Measurements from ENCODE around the gene MRPS7. TPM values are rescaled to one million over a fixed set of nuclear protein-coding genes. Genes with fewer than 3 reads are reported as not detected.

The MRPS7 gene
- total and polyA plus RNA-seq, 9 of the 15 experiments (the other 6 are each of a cell fraction or from before 2014, with no cell fraction given): 107 to 244 (median 132) TPM

DNA sequence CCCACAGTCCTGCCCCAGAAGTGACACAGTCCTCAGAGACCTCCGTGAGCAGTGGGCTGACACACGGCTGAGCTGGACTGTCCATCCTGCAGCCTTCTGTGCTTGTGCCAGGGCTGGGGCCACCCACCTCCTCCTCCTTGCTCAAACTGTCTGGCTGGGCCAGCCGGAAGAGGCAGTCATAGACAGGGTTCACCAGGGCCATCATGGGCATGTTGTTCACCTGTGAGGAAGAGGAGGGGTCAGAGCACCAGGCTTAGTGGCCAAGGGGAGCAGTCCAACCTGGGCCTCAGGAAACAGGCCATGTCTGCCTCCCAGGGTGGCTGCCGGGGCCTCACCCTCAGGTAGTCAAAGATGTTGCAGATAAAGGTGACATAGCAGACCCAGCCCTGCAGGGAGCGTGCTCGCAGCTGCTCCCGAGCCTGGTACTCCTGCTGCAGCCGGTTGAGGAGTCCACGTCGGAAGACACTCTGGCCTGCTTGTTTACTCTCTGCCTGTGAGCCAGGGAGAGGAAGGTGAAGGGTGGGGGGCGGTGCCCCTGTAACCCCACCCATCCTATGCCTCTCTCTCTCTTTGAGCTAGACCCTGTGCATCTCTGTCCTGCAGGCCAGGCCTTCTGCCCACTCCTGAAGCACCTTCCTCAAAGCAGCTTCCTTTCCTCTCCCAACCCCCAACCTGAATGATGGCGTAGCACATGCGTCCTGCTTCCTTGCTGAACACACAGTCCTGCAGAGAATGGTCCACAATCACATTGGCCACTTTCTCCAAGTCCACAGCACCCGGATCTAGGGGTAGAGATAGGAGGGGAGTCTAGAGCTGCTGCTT is 5.9 kb downstream of the MRPS7 start (continued):
- TF ChIP-seq, protein P1, sequence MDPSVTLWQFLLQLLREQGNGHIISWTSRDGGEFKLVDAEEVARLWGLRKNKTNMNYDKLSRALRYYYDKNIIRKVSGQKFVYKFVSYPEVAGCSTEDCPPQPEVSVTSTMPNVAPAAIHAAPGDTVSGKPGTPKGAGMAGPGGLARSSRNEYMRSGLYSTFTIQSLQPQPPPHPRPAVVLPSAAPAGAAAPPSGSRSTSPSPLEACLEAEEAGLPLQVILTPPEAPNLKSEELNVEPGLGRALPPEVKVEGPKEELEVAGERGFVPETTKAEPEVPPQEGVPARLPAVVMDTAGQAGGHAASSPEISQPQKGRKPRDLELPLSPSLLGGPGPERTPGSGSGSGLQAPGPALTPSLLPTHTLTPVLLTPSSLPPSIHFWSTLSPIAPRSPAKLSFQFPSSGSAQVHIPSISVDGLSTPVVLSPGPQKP (CRISPR knock-in tag; IDR thresholded peaks at IDR 0.05): no peak
- TF ChIP-seq, protein P2, sequence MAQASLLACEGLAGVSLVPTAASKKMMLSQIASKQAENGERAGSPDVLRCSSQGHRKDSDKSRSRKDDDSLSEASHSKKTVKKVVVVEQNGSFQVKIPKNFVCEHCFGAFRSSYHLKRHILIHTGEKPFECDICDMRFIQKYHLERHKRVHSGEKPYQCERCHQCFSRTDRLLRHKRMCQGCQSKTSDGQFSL (CRISPR knock-in tag; IDR thresholded peaks at IDR 0.05): peak; percentile 51; the same call in 1 of the 2 replicates
- TF ChIP-seq, protein P2 (tag; IDR thresholded peaks at IDR 0.05): no peak
- TF ChIP-seq, protein P3, sequence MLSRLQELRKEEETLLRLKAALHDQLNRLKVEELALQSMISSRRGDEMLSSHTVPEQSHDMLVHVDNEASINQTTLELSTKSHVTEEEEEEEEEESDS (CRISPR knock-in tag; IDR thresholded peaks at IDR 0.05): no peak
- TF ChIP-seq ETV6 (IDR thresholded peaks at IDR 0.05; ENCODE audit: borderline replicate concordance in 1 of 2, low read depth in 2 of 2, low read length in 1 of 2) (no peak), ETV6 (CRISPR knock-in tag; IDR thresholded peaks at IDR 0.05; ENCODE audit: borderline replicate concordance) (no peak), TOE1 (IDR thresholded peaks at IDR 0.05; ENCODE audit: borderline replicate concordance) (peak; percentile 18; the same call in 1 of the 2 replicates), TOE1 (CRISPR knock-in tag; IDR thresholded peaks at IDR 0.05; ENCODE audit: borderline replicate concordance, low read depth) (no peak), ZNF444 (CRISPR knock-in tag; IDR thresholded peaks at IDR 0.05) (no peak), KDM5B (IDR thresholded peaks at IDR 0.05; ENCODE audit: insufficient replicate concordance, low read depth, low read length) (no peak), NRF1 (conservative IDR thresholded peaks at IDR 0.05 in 1 of 2, IDR thresholded peaks at IDR 0.05 in 1 of 2) (peak; percentile 64 to 70), PTRF (tag; IDR thresholded peaks at IDR 0.05) (no peak), ZZZ3 (IDR thresholded peaks at IDR 0.05) (no peak), POLR2AphosphoS2 (IDR thresholded peaks at IDR 0.05; ENCODE audit: low read length) (0 out of 2 replicates have a peak, but pooled peaks have one; percentile 72), MTA2 (IDR thresholded peaks at IDR 0.05; ENCODE audit: low read depth) (no peak), ZKSCAN3 (CRISPR knock-in tag; IDR thresholded peaks at IDR 0.05) (no peak), SIX5 (IDR thresholded peaks at IDR 0.05; ENCODE audit: borderline replicate concordance in 1 of 2, insufficient read depth in 1 of 2, low read depth in 1 of 2, low read length in 2 of 2) (no peak), LCOR (CRISPR knock-in tag; IDR thresholded peaks at IDR 0.05) (no peak), SIRT6 (IDR thresholded peaks at IDR 0.05; ENCODE audit: low read depth, low read length) (peak; percentile 47)
- TF ChIP-seq, protein P4, sequence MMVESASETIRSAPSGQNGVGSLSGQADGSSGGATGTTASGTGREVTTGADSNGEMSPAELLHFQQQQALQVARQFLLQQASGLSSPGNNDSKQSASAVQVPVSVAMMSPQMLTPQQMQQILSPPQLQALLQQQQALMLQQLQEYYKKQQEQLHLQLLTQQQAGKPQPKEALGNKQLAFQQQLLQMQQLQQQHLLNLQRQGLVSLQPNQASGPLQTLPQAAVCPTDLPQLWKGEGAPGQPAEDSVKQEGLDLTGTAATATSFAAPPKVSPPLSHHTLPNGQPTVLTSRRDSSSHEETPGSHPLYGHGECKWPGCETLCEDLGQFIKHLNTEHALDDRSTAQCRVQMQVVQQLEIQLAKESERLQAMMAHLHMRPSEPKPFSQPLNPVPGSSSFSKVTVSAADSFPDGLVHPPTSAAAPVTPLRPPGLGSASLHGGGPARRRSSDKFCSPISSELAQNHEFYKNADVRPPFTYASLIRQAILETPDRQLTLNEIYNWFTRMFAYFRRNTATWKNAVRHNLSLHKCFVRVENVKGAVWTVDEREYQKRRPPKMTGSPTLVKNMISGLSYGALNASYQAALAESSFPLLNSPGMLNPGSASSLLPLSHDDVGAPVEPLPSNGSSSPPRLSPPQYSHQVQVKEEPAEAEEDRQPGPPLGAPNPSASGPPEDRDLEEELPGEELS (CRISPR knock-in tag; IDR thresholded peaks at IDR 0.05; ENCODE audit: borderline replicate concordance): no peak
- TF ChIP-seq, protein P5, sequence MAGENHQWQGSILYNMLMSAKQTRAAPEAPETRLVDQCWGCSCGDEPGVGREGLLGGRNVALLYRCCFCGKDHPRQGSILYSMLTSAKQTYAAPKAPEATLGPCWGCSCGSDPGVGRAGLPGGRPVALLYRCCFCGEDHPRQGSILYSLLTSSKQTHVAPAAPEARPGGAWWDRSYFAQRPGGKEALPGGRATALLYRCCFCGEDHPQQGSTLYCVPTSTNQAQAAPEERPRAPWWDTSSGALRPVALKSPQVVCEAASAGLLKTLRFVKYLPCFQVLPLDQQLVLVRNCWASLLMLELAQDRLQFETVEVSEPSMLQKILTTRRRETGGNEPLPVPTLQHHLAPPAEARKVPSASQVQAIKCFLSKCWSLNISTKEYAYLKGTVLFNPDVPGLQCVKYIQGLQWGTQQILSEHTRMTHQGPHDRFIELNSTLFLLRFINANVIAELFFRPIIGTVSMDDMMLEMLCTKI (IDR thresholded peaks at IDR 0.05; ENCODE audit: partially characterized antibody): no peak

Data from K562 (cell line).